ENCODE data around the gene ADARB1.

GRCh38 chr21:45224189-45224938, 150.0 kb downstream of the ADARB1 start:
- TF ChIP-seq CTCF (IDR thresholded peaks at IDR 0.05; ENCODE audit: low read length) = no peak
- no peak for TF ChIP-seq EZH2 (IDR thresholded peaks at IDR 0.05; ENCODE audit: borderline replicate concordance, low read length)

All from OCI-LY1 (cell line).